GM18861 (cell line): ENCODE measurements around the gene EDNRA.
A peak's percentile ranks its signal among the peaks of the same experiment; 100 is the strongest.

ENCODE experiments used
- ATAC-seq: cut with Tn5 transposase; IDR thresholded peaks from one replicate; pipeline ENCODE4 v1.9.1; 2021; ENCODE audit not compliant: unreplicated experiment

EDNRA gene

DNA sequence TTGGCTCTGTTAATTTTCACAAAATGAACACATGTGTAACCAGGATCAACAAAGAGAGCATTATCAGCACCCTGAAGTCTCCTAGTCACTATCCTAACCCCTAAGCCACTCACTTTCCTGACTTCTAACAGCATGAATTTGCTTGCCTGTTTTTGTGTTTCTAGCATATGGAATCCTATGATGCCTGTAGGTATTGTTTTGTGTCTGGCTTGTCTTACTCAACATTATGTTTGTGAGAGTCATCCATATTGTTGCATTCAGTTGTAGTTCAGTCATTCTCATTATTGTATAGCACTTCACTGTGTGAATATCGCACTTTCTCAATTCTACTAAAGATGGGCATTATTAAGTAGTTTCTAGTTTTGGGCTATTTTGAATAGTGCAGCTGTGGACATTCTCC, 15.6 kb downstream of the EDNRA start:
- no peak for ATAC-seq

DNA sequence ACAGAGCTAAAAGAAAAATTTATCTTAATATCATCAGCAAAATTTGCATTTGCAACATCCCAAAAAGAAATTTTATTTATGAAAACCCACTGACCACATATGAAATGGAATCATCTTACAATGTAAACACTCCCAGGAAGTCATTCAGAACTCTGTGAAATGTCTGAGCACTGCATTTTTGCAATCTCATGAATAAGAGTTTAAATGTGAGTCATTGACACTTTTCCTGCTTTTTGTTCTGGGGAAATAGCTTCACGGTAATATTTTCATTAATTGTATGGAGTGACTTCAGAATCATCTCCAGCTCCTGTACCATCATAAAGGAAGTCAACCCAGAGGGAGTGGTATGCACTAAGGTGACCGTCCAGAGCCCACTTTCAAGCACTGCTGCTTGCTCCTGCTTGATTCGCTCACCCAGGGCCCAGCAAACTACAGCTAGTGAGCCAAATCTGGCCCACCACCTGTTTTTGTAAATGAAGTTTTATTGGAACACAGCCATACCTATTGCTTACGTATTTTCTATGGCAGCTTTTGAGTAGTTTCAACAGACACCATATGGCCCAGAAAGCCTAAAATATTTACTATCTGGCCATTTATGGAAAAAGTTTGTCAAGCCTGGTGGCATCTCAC, 17.2 kb downstream of the EDNRA start:
- ATAC-seq, result no peak

DNA sequence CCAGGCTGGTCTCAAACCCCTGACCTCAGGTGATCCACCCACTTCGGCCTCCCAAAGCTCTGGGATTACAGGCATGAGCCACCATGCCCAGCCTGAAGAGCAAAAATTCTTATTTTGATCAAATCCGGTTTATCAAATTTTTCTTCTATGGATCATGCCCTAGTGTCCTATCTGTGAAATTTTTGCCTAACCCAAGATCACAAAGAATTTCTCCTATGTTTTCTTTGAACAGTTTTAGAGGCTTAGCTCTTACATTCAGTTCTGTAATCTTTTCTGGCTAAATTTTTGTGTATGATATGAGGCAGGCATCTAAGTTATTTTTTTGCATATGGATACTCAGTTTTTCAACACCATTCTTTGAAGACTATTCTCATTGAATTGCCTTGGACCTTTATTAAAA, 27.4 kb downstream of the EDNRA start:
- no peak for ATAC-seq

DNA sequence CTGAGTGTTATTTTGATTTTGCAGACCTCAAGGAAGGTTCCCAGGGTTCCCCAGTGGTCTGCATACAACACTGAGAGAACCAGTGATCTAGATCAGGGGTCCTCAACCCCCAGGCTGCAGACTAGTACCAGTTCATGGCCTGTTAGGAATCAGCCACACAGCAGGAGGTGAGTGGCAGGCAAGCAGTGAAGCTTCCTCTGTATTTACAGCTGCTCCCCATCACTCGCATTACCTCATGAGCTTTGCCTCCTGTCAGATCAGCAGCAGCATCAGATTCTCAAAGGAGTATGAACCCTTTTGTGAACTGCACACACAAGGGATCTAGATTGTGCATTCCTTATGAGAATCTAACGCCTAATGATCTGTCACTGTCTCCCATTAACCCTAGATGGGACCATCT, 28.5 kb downstream of the EDNRA start:
- no peak for ATAC-seq

DNA sequence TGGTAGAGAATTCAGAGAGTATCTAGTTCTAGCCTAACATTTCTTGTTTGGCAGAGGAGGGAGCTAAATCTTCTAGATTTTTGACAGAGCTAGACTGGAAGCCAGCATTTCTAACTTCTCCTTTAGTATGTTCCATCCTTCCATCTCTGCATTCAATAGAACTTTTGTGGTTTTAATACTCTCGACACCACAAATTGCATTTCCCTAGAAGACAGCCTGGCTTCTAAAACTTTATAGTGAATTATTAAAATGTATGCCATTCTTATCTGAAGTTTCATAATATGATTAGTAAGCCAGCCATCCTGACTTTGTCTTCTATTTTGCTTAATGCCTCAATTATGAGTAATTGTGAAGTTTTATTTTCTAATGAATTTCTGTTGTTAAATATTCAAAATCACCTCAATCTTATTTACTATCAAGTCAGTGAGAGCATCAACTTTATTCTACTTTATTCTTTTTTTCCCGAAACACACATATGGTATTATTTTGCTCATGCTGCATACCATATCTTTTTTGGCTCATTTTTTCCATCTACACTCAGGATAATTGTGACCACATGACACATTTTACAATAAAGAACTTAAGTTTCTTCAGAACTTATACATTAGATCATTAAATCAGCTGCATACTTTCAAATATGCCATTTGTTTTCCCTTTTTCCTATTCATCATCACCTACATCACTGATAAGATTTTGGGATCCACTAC, 30.2 kb downstream of the EDNRA start:
- ATAC-seq, result no peak

DNA sequence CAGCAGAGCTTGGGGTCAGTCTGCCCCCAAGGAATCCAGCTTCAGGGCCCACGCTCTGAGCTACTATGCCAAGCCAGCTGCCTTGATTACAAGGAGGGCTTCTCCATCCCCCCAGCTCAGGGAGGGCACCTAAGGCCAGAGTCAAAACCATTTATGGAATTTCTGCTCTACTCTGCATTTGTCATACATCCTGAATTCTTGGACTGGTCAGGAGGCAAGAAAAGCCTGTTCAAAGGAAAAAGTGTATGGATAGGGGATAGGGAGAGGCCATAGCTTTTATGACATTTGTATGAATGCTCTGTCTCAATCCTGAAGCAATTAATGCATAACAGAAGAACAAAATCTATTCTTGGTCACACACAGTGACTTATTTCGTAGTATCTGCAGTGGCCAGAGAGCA, 32.2 kb downstream of the EDNRA start:
- ATAC-seq, result no peak

DNA sequence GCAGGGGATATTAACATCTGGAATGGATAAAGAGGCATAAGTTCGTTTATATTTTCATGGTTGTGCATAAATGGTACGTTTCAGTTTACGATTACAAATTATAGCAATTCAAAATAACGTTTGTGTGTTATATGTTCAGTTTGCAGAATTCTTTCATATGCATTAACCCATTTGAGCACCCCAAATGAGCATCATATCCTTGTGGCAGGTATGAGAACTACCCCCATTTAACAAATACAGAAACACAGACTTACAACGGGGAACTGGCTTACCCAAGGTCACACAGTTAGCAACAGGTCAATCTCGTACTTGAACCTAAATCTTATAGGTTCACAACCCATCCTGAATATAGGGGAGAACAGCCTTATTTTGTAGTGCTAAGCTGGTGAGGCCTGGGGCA, 33.1 kb downstream of the EDNRA start:
- ATAC-seq, result no peak

DNA sequence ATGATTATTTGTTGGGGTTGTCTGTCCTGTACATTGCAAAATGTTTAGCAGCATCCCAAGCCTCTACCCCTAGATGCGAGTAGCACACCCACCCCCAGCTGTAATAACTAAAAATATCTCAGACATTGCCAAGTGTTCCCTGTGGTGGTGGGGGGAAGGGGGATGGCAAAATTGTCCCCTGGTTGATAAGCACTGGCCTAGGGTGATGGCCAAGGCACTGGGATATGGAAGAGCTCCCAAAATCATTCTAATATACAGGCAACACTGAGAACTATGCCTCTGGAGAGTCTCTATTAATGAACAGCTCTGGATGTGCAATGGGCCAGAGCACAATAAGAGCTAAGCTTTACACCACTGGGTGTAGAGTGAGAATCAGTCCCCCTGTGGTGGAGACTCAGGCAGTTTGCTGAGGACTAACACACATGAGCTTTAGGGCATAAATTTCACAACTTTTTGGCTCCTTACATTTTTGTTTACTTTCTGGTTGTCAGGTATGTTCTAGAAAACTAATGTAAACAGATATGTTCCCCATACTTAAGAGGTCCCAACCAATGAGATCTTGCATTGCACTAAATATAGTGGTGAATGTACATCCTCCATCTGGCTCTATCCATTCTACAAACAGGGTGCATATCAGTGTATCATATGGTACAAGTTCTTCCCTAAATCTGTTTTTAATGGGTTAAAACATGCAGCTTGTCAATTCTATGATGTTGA, 34.5 kb downstream of the EDNRA start:
- ATAC-seq, result no peak

DNA sequence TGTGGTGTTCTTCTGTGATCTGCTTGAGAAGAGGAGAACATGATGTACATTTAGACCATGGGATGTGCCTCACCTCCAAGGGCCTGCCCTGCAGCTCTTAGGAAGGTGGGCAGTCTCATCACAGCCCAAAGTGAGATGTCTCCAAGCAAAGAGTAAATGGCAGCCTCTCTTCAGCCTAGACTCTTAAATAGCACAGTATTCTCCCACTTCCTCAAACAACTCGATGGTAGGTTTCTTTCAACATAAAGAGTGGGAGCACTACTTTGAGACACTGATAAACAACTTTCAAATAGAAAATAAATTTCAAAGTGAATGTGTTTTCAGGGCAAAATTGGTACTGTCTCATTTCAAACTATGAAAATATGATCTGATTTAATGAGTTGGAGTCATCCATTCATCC, 35.2 kb downstream of the EDNRA start:
- ATAC-seq, result no peak

DNA sequence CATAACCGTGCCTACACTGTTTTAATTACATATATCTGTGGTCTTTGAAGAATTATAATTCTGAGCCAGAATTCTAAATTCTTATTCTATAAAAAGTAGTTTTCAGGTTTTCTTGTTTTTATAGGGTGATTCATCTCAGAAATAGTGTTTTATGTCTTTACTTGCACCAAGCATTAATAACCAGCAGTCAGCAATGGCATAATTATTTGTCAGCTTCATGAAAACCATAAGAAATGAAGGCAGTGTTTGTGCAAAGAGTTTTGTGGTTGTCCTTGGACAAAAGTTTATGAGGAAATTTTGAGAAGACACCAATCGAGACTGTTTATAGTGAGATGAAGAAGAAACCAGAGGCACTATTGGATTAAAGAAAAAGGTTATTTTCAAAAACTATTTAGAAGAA, 37.2 kb downstream of the EDNRA start:
- ATAC-seq, result no peak

DNA sequence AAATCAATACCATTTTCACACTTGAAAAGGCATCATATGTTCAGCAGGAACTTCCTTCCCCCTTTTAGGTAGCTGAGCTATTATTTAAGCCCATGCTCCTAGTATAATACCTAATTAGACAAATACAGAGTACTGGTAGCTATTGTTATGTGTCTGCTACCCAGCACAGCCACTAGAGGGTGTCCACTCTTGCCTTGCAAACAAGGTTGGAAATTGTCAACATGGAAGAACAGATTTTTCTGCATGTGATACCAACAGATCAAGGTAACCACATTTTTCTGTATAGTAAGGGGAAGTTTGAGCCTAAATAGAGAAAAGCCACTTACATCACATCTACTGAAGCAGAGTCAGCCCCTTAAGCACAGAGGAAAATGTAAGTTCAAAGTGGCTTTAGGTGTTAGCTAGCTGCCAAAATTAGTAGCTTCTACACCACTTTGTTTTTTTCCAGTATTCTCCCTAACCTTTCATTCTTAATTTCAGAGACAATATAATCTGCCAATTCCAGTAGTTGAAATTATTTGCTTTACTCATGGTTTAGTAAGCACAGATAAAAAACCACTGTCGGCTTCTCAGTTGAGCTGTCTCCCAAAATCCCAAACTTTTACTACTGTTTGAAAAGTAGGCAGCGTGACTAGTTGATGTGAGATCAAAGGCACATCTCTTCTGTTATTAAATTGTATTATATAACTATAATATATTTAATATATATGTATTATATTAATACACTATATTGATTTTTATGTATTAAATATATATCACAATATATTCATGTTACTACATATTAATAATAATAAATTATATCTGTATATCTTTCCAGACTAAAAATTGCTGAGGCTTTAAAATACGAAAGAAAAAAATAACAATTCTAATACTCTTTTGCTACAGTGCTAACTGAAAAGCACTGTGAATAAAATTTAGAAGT, 38.2 kb downstream of the EDNRA start:
- ATAC-seq, result peak; percentile 93

DNA sequence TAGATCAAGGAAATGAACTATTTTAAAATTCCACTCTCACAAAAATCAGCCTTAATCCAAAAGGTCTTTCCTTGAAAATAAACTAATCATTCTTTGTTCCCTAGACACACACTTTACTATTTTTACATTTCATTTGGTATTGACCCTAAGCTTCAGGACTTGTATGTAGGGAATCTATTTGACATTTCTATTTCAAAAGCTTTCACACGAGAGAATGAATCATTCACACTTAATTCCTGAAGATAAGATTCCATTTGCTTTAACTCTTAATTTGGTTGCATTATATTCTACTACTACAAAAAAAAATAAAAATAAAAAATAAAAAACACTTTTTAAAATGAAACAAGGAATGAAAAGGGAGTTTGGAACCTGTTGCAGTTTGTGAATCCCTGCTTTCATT, 43.7 kb downstream of the EDNRA start:
- ATAC-seq, result no peak

DNA sequence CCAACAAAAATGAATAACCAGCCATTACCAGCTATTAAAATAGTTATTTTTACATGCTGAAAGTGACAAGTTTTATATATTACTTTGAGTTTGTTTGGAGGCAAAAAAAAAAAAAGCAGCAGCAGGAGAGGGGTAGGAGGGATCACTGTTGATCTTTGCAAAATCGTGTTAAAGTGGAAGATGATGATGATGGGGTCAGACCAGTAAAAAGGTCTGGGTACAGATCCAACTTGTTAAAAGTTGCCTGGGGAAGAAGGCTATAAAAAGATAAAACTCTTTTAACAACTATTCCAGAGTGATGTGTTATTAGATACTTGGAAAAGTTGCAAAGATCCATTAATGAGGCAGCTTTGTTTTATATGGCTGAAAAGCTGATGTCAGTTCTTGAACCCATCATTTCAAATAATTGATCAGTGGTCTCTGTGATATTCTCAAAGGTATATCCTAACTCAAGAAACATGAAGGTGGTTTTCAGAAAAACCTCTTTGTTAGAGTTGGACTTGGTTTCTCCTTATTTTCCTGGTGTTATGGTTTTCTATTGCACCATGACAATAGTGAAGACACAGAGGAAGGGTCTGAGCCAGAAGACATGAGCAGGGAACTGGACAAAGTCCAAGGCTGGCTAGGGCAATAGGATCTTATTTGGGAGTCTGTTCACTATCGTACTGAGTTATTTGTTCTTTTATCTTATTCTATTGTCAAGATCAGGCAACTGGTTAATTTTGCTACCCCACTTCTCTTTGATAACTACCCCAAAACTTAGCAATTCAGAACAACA, 44.8 kb downstream of the EDNRA start:
- ATAC-seq, result no peak

DNA sequence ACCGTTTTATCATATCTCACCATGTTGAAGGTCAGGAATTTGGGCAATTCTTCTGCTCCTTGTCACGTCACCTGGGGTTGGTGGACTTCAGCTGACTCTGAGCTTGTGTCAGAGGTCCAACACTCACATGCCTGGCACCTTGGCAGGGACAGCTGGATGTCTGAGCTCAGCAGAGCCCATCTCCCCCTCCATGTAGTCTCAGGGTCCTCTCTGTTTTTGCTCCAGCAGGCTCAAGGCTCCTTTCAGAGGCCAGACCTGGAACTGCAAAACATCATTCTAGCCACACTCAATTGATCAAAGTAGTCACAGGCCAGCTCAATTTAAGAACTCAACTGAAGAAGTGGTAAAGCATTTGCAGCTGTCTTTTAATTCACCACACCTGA, 45.4 kb downstream of the EDNRA start:
- ATAC-seq, result no peak

DNA sequence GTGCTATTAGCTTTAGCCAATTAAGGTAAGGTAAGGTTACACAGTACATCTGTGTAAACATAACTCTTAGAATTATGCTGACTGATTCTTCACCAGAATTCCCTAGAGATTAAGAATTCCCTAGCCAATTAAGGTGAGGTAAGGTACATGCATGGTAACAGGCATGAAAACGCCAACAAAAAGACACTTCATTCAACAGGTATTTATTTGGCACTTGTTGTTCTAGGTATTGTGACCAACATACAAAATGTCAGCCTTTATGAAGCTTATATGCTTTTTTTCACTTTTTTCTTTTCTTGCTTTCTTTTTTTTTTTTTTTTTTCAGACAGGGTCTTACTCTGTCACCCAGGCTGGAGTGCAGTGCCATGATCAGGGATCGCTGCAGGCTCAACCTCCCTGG, 47.2 kb downstream of the EDNRA start:
- ATAC-seq, result no peak

DNA sequence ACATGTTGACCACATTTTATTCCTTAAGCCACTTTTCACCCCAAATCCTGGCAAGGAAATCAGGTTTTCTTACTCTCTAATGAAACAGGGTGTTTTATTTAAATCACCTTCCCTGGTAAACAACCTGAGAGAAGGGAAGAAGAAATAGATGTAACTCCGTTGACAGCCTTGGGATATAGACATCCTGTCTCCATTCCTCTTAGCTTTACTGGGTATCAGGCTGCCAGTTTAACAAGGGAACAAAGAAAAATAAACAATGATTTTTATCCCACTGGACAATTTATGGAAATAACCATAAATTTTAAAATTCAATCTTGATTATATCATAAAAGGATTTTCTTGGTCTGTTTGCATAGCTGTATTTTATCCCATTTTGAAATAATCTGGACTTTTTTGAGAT, 49.2 kb downstream of the EDNRA start:
- ATAC-seq, result no peak

DNA sequence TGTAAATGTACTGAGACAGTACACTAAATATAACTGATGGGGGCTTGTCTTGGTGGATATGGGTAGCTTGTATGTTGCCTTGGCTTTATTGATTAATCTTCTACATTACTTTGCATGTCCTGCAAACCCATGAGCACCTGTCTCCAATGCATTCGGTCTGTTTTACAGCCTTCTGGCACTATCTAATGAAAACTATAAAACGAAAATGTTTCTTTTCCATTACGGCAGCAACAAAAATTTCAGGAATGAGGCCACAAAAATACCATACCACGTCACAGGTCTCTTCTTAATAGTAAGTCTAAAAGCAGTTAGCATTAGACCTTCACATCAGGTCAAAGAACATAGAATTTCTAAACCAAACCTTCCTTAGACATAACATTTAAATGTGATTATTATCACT, 49.8 kb downstream of the EDNRA start:
- no peak for ATAC-seq

DNA sequence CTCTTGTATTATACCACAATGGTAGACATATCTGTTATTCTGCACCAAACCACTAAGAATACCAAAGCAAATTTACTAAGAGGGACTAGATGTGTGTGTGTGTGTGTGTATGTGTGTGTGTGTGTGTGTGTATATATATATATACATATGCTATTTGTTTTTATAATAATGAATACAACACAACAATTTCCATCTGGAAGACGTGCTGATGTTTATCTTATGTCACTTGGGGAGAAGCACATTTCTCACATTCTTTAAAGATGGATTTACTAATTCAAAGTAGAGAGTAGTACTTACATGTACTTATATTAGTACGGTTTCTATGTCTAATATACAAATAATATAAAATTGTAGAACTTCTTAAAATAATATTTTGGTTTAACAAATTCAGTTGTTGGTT, 52.0 kb downstream of the EDNRA start:
- no peak for ATAC-seq

DNA sequence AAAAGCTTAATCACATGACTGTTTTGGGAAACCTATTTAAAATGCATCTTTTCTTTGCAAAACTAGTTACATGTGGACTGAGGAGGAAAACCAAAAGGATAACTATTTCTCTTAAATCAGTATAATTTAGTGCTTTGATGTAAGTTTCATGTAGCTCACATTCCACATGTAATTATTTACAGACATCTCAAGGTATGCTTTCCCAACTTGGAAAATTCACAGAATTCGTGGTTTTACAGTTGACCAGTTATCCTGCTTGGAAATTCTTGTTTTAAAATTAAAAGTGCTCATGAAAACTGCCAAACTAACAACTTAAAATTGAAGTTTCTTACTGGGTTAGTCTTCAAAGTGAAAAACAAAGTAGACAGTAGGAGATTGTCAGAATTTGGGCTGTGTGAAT, 52.4 kb downstream of the EDNRA start:
- no peak for ATAC-seq

DNA sequence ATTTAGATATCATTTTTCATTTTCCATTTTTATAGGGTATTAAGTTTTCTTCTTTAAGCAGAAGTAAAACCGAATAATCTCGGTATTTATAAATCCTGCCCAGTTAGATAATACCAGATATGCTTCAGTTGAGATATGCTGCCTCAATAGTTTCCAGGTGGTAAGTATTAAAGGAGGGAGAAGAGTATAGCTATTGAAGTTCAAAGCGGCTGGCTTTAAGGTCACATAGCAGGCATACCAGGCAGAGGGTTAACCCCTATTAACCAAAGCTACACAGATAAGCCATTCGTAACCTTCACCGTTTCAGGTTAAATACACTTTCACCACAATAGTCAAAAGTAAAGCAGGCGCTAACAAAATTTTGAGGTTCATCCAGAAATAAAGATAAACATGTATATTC, 54.2 kb downstream of the EDNRA start:
- ATAC-seq, result no peak

DNA sequence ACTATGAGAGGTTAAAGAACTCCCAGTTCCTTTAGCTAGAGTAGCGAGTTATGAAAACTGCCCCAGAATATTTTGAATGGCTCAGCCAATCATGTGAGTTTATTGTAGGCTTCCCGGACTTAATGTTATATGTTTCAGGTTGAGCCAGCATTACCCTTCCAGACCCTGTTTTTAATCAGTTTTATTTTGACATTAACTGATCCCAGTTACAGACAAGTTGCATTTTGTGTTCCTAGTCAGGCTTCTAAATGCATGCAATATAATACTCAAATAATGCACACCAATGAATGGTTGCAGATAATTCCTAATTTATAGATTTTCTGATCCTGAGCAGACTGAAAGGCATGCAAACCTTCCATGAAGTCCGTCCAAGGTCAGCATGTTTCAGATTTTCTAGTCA, 57.8 kb downstream of the EDNRA start:
- no peak for ATAC-seq
